Measurements from ENCODE around the gene ID2.

Gene ID2, protein sequence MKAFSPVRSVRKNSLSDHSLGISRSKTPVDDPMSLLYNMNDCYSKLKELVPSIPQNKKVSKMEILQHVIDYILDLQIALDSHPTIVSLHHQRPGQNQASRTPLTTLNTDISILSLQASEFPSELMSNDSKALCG

DNA sequence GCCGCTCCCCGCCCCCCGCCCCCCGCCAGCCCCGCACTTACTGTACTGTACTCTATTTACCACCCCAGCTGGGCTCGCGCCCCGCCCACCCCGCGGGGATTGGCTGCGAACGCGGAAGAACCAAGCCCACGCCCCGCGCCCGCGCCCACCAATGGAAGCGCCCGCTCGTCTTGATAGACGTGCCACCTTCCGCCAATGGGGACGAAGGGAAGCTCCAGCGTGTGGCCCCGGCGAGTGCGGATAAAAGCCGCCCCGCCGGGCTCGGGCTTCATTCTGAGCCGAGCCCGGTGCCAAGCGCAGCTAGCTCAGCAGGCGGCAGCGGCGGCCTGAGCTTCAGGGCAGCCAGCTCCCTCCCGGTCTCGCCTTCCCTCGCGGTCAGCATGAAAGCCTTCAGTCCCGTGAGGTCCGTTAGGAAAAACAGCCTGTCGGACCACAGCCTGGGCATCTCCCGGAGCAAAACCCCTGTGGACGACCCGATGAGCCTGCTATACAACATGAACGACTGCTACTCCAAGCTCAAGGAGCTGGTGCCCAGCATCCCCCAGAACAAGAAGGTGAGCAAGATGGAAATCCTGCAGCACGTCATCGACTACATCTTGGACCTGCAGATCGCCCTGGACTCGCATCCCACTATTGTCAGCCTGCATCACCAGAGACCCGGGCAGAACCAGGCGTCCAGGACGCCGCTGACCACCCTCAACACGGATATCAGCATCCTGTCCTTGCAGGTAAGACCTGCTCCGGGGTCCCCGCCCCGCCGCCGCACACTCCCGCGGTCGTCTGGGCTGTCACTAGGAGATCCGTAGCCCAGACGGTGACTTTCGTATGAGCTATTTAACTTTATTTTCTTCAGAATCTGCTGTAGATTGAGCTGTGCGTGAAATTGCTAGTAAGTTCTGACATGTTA, at the start of gene ID2:
ID2 (plus strand) TSS at position 271 of the 907 bp plus-strand sequence; CDS start at position 381, 110 bp downstream.
- peak; percentile 99 for DNase-seq

DNA sequence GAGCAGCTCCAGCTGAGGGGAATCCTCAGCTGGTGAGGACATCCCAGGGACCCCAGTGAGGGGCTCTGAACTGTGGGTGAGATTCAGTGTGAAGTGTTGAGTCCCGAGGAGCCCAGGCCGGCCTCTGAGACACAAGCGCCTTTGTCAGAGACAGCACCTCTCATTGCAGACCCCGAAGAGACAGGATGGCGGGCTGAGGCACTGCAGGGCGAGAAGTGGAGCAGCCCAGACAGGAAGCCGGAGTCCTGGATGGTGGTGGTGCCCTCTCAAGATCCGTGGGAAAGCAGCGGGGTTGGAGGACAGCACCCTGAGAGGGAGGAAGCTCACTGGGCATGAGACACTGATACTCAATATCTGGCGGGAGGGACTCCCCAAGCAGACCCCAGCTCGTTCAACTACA, 49.1 kb upstream of the ID2 start:
- DNase-seq, result no peak

GRCh38 chr2:8633186-8633734, 48.6 kb upstream of the ID2 start:
- DNase-seq, result no peak

GRCh38 chr2:8633735-8634313, 48.0 kb upstream of the ID2 start:
- no peak for DNase-seq

GRCh38 chr2:8634466-8635172, 47.2 kb upstream of the ID2 start:
- no peak for DNase-seq

GRCh38 chr2:8636041-8636491, 45.8 kb upstream of the ID2 start:
- no peak for DNase-seq

- no peak for DNase-seq
Observed at GRCh38 chr2:8636721-8637636, 44.9 kb upstream of the ID2 start.

DNA sequence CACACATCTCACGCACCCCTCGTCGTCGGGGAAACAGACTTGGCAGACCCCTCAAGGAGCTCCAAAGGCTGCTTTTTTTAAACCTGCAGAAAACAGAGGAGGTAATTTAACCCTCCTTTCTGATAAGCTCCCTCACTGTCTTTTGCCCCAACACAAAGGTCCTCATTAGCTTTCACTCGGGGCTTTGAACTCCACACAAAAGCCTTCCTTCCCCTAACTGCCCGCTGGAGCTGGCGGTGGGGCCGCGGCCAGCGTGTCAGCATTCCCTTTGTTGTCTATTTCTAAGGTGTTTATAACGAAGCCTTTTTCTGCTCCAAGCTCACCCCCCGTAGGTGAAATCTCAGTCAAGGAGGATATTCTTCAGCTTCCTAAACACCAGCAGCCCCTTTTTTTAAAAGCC, 43.5 kb upstream of the ID2 start:
- no peak for DNase-seq

DNA sequence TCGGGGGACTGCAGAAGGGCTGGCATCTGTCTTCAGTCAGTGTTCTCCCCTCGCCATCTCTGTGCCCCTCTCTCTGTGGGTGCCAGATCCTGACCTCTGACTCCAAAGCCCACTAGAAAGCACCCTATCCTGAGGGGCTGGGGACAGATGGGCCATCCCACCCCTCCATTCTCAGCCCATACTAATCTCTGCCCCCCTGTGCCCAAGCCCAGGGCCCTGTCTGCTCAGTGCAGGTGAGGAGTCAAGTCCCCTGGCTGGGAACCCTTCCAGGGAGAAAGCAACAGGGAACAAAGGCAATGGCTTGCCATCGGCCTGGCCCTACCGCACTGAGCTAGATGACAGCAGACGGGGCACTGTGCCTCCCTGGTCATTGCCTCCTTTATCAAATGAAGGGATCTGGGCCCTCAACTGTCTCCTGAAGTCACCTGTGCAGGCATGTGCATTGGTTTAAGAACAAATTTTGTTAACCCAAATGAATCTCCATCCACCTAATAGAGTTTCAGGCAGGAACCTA, 42.7 kb upstream of the ID2 start:
- DNase-seq, result no peak

GRCh38 chr2:8640498-8640897, 41.4 kb upstream of the ID2 start:
- no peak for DNase-seq

GRCh38 chr2:8641301-8641965, 40.4 kb upstream of the ID2 start:
- no peak for DNase-seq

GRCh38 chr2:8642366-8643068, 39.3 kb upstream of the ID2 start:
- DNase-seq, result no peak

- DNase-seq, result no peak
Observed at GRCh38 chr2:8643250-8643995, 38.4 kb upstream of the ID2 start.

- no peak for DNase-seq
Observed at GRCh38 chr2:8643996-8644356, 37.9 kb upstream of the ID2 start.

DNA sequence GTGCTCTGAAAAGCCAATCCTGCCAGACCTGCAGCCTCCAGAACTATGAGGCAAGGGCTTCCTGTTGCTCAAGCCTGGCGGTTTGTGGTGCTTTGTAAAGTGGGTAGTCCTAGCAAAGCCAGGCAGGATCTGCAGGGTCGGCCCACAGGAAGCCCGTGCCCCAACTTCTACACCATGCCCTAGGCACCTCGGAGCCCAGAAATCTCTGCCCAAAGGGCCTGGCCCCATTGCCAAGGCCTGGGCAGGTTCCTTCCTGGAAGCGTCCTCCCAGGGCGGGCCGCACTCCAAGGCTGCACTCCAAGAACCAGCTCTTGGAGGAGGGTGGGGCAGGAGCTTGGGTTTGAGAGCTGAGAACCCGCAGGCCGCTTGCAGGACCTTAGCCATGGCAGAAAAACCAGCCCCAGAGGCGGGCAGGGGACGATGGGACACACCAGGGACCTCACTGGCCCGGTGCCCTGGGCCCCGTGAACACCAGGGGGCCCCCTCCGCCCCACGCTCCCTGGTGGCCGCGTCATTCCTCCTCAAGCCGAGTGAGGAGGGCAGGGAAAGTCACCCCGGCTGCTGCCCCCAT, 37.2 kb upstream of the ID2 start:
- peak; percentile 16 for DNase-seq

- no peak for DNase-seq
Observed at GRCh38 chr2:8645176-8645831, 36.6 kb upstream of the ID2 start.

GRCh38 chr2:8646731-8647461, 35.0 kb upstream of the ID2 start:
- no peak for DNase-seq

DNA sequence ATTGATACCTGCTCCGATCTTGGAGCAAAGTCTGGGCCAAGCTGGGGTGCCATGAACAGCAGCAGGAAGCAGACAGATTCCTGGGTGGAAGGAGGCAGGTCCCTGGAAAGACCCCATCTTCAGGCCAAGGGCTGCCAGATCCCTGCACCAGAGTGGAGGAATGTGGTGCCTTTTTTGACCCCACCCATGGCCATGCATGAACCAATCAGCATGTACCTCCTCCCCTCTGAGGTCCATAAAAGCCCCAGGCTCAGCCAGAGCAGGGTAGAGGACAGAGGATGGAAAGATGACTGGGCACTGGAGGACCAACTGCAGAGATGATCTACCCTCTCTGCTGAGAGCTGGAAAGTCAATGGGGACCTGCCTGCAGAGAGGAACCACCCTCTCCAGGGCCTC, 34.4 kb upstream of the ID2 start:
- DNase-seq, result no peak

Data from CD4-positive, alpha-beta T cell treated with Interleukin-17A for 4 hours (primary cell).